H9 (cell line): ENCODE data around the gene SMIM12. TPM values are rescaled to one million over a fixed set of nuclear protein-coding genes. Genes with fewer than 3 reads are reported as not detected.

ENCODE experiments used
- DNase-seq: peaks from one replicate; pipeline ENCODE4 v3.0.0-alpha.2; 2017
- H2AFZ ChIP-seq: one replicate; pipeline ENCODE4 v1.6.1; 2013; ENCODE audit warnings: mild to moderate bottlenecking, low read length, control low read depth, moderate library complexity
- H2AK5ac ChIP-seq: 2 replicates; pipeline ENCODE4 v1.6.1; 2013; ENCODE audit warnings: low read length, control low read depth, mixed read lengths; ENCODE audit not compliant: insufficient read length
- H2BK120ac ChIP-seq: one replicate; pipeline ENCODE4 v1.6.1; 2013; ENCODE audit warnings: low read depth, mild to moderate bottlenecking, low read length, control low read depth, inconsistent platforms; ENCODE audit not compliant: poor library complexity, severe bottlenecking
- H2BK12ac ChIP-seq: 2 replicates; pipeline ENCODE4 v1.6.1; 2013; ENCODE audit warnings: low read length, control low read depth, mixed read lengths, low read depth; ENCODE audit not compliant: insufficient read length
- H2BK15ac ChIP-seq: 2 replicates; pipeline ENCODE4 v1.6.1; 2013; ENCODE audit warnings: low read depth, low read length, control low read depth
- H2BK20ac ChIP-seq: one replicate; pipeline ENCODE4 v1.6.1; 2013; ENCODE audit warnings: low read depth, mild to moderate bottlenecking, low read length, control low read depth, inconsistent platforms; ENCODE audit not compliant: poor library complexity, severe bottlenecking
- H2BK5ac ChIP-seq: 2 replicates; pipeline ENCODE4 v1.6.1; 2013; ENCODE audit warnings: low read length, control low read depth, mixed read lengths; ENCODE audit not compliant: insufficient read length
- H3K14ac ChIP-seq: 2 replicates; pipeline ENCODE4 v1.6.1; 2013; ENCODE audit warnings: low read length, control low read depth; ENCODE audit not compliant: insufficient read depth
- H3K18ac ChIP-seq: 2 replicates; pipeline ENCODE4 v1.6.1; 2013; ENCODE audit warnings: low read depth, mild to moderate bottlenecking, mixed read lengths, low read length, control low read depth; ENCODE audit not compliant: insufficient read length
- H3K23ac ChIP-seq: 2 replicates; pipeline ENCODE4 v1.6.1; 2013; ENCODE audit warnings: low read length, control low read depth, mixed read lengths, low read depth; ENCODE audit not compliant: insufficient read length
- H3K23me2 ChIP-seq: 2 replicates; pipeline ENCODE4 v1.6.1; 2013; ENCODE audit warnings: low read depth, mild to moderate bottlenecking, mixed read lengths, low read length, control low read depth; ENCODE audit not compliant: insufficient read length, poor library complexity, severe bottlenecking
- H3K27ac ChIP-seq: 2 replicates; pipeline ENCODE4 v1.5.1; 2013; ENCODE audit warnings: low read length, control low read depth, mixed read lengths, low read depth; ENCODE audit not compliant: insufficient read length
- H3K27me3 ChIP-seq: 2 replicates; pipeline ENCODE4 v1.6.1; 2013; ENCODE audit warnings: low read length, control low read depth, inconsistent platforms; ENCODE audit not compliant: insufficient read depth
- H3K4ac ChIP-seq: 2 replicates; pipeline ENCODE4 v1.6.1; 2013; ENCODE audit warnings: low read depth, mild to moderate bottlenecking, control low read depth, inconsistent platforms, low read length, moderate library complexity
- H3K4me1 ChIP-seq: 2 replicates; pipeline ENCODE4 v1.6.1; 2013; ENCODE audit warnings: low read length, control low read depth, inconsistent platforms; ENCODE audit not compliant: insufficient read depth
- H3K4me2 ChIP-seq: 2 replicates; pipeline ENCODE4 v1.6.1; 2013; ENCODE audit warnings: low read length, control low read depth, mixed read lengths; ENCODE audit not compliant: insufficient read length, insufficient read depth
- H3K56ac ChIP-seq: 2 replicates; pipeline ENCODE4 v1.6.1; 2013; ENCODE audit warnings: low read depth, mild to moderate bottlenecking, mixed read lengths, low read length, control low read depth; ENCODE audit not compliant: insufficient read length
- H3K79me1 ChIP-seq: 2 replicates; pipeline ENCODE4 v1.6.1; 2013; ENCODE audit warnings: low read depth, mild to moderate bottlenecking, moderate library complexity, low read length, control low read depth, inconsistent platforms; ENCODE audit not compliant: insufficient read depth, poor library complexity, severe bottlenecking
- H3K79me2 ChIP-seq: 2 replicates; pipeline ENCODE4 v1.6.1; 2013; ENCODE audit warnings: low read length, control low read depth, inconsistent platforms; ENCODE audit not compliant: insufficient read depth
- H3K9ac ChIP-seq: 2 replicates; pipeline ENCODE4 v1.6.1; 2013; ENCODE audit warnings: low read length, control low read depth, mixed read lengths; ENCODE audit not compliant: insufficient read length; ENCODE audit errors: extremely low read depth
- H3K9me3 ChIP-seq: one replicate; pipeline ENCODE4 v1.6.1; 2013; ENCODE audit warnings: low read depth, low read length, inconsistent platforms; ENCODE audit not compliant: control insufficient read depth
- H3T11ph ChIP-seq: one replicate; pipeline ENCODE4 v1.6.1; 2013; ENCODE audit warnings: mild to moderate bottlenecking, low read length, control low read depth, inconsistent platforms
- H4K20me1 ChIP-seq: one replicate; pipeline ENCODE4 v1.6.1; 2013; ENCODE audit not compliant: control insufficient read depth, insufficient read length, insufficient read depth
- H4K5ac ChIP-seq: 2 replicates; pipeline ENCODE4 v1.6.1; 2013; ENCODE audit warnings: low read depth, mild to moderate bottlenecking, mixed read lengths, low read length, control low read depth; ENCODE audit not compliant: insufficient read length
- H4K8ac ChIP-seq: replicated peaks from 2 replicates; pipeline ENCODE4 v1.6.1; 2013; ENCODE audit warnings: low read length, control low read depth, mixed read lengths, low read depth; ENCODE audit not compliant: insufficient read length
- H4K91ac ChIP-seq: 2 replicates; pipeline ENCODE4 v1.6.1; 2013; ENCODE audit warnings: low read depth, mild to moderate bottlenecking, moderate library complexity, mixed read lengths, low read length, control low read depth; ENCODE audit not compliant: insufficient read length
- H3K27ac Mint-ChIP-seq, 3 experiments: 2 replicates in 2 of 3; 3 replicates in 1 of 3; pipeline ENCODE4 v1.8.0; 2020 to 2021; ENCODE audit warnings: mixed read lengths in 3 of 3, mild to moderate bottlenecking in 1 of 3, moderate library complexity in 1 of 3
- H3K27me3 Mint-ChIP-seq: 2 replicates; pipeline ENCODE4 v1.8.0; 2021; ENCODE audit warnings: low read depth, mild to moderate bottlenecking, moderate library complexity, mixed read lengths
- H3K36me3 Mint-ChIP-seq, 3 experiments: 2 replicates in 2 of 3; 3 replicates in 1 of 3; pipeline ENCODE4 v1.8.0; 2020 to 2021; ENCODE audit warnings: low read depth in 3 of 3, mixed read lengths in 3 of 3; ENCODE audit not compliant: insufficient read depth in 1 of 3
- H3K4me1 Mint-ChIP-seq, 2 experiments: 2 replicates each; pipeline ENCODE4 v1.8.0; 2020; ENCODE audit warnings: mixed read lengths in 2 of 2
- H3K4me3 Mint-ChIP-seq, 2 experiments: 2 replicates in 1 of 2; 3 replicates in 1 of 2; pipeline ENCODE4 v1.8.0; 2020 to 2021; ENCODE audit warnings: mild to moderate bottlenecking in 2 of 2, mixed read lengths in 2 of 2, moderate library complexity in 1 of 2
- H3K9me3 Mint-ChIP-seq, 2 experiments: 2 replicates in 1 of 2; 3 replicates in 1 of 2; pipeline ENCODE4 v1.8.0; 2020; ENCODE audit warnings: mild to moderate bottlenecking in 2 of 2, mixed read lengths in 2 of 2, moderate library complexity in 1 of 2
- CTCF ChIP-seq: fragments of 200-600 bp; sonication (generic); conservative IDR thresholded peaks from 3 replicates; pipeline ENCODE4 v1.8.0; 2021; ENCODE audit warnings: antibody characterized with exemption, mild to moderate bottlenecking
- WGBS: extraction: QIAGEN DNeasy Blood & Tissue Kit; methylation state at CpG from one replicate; pipeline ENCODE4 v1.1.7; 2013; ENCODE audit warnings: missing lambda C conversion rate, low lambda C conversion rate, mixed read lengths; ENCODE audit not compliant: insufficient read length; ENCODE audit errors: extremely low coverage; 5-methylcytosine and 5-hydroxymethylcytosine counted together
- total RNA-seq: library from RNA; stranded (reverse); gene quantifications from 2 replicates; pipeline ENCODE4 v1.2.1, GENCODE V29; 2021

Gene SMIM12
- total RNA-seq, 1 experiment from 2014 or later, result 40.9 TPM

DNA sequence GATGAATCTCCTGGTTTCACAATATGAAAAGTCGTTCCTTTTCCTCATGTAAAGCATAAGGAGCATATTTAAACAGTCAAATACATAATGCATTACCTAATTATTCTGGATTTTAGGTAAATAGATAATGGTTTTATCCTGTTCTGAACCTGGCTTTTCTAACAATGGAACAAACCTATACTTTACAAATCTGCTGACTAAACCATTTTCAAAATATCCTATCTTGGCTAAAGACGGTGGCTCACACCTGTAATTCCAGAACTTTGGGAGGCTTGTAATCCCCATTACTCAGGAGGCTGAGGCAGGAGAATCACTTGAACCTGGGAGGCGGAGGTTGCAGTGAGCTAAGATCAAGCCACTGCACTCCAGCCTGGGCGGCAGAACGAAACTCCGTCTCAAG lies 2.9 kb downstream of the SMIM12 start:
- no peak overlapping the region for H4K8ac ChIP-seq
- peaks cover 3% of the 10 kb centered on the region; the same call in 1 of the 2 replicates for H3K4me1 ChIP-seq
- H2BK15ac ChIP-seq, result no peak overlapping the region
- no peak overlapping the region for H3T11ph ChIP-seq
- H3K27ac ChIP-seq, result no peak overlapping the region
- H2AK5ac ChIP-seq, result no peak overlapping the region
- Mint-ChIP-seq H3K36me3 (peaks cover 16 to 26% (median 25%) of the 10 kb centered on the region in 3 experiments; a peak in 6 of 7 replicates), H3K27ac (no peak overlapping the region), H3K27me3 (peaks cover 9% of the 10 kb centered on the region), H3K4me1 (peaks cover 16 to 22% of the 10 kb centered on the region in 2 experiments), H3K9me3 (peaks cover 0 to 3% of the 10 kb centered on the region in 2 experiments; a peak in 3 of 5 replicates), H3K4me3 (no peak overlapping the region; a peak in 1 of 5 replicates)
- H2BK5ac ChIP-seq, result no peak overlapping the region
- no peak overlapping the region for H3K4me2 ChIP-seq
- no peak overlapping the region for H4K5ac ChIP-seq
- H3K18ac ChIP-seq, result no peak overlapping the region
- H2BK20ac ChIP-seq, result no peak overlapping the region
- no peak overlapping the region for H3K56ac ChIP-seq
- peaks cover 21% of the 10 kb centered on the region; the same call in 1 of the 2 replicates for H3K79me2 ChIP-seq
- WGBS, result no CpG with 5 or more reads among the region's 6 CpGs
- no peak overlapping the region for H3K9ac ChIP-seq
- no peak for DNase-seq
- no peak overlapping the region for H2AFZ ChIP-seq
- H3K4ac ChIP-seq, result no peak overlapping the region
- H2BK12ac ChIP-seq, result no peak overlapping the region
- H3K23me2 ChIP-seq, result peaks cover 5% of the 10 kb centered on the region
- TF ChIP-seq CTCF, result no peak
- H3K79me1 ChIP-seq, result peaks cover 6% of the 10 kb centered on the region
- no peak overlapping the region for H3K14ac ChIP-seq
- no peaks in the 10 kb centered on the region for H4K20me1 ChIP-seq
- no peaks in the 10 kb centered on the region for H3K9me3 ChIP-seq
- H3K23ac ChIP-seq, result no peak overlapping the region
- no peak overlapping the region for H2BK120ac ChIP-seq
- H4K91ac ChIP-seq, result no peak overlapping the region
- H3K27me3 ChIP-seq, result no peaks in the 10 kb centered on the region
